Large intestine (tissue), 3 donors: Measurements from ENCODE around the gene HELZ2. TPM values are rescaled to one million over a fixed set of nuclear protein-coding genes. Genes with fewer than 3 reads are reported as not detected.
"Not testable (repeated sequence)": the region's sequence is repeated elsewhere in the genome, so short reads cannot be mapped to it uniquely, and the experiment has no call there.

Experiments used
- DNase-seq, 2 donors: peaks; one replicate each; pipeline versions ENCODE4 v3.0.0 to v3.0.0-alpha.2; 2013
- H3K27ac ChIP-seq: one replicate; pipeline ENCODE4 v1.5.1; 2013; ENCODE audit warnings: low read length
- H3K27me3 ChIP-seq: 2 replicates; pipeline ENCODE4 v1.6.1; 2013; ENCODE audit warnings: low read length; ENCODE audit not compliant: control insufficient read depth, insufficient read depth
- H3K36me3 ChIP-seq: 2 replicates; pipeline ENCODE4 v1.6.1; 2013; ENCODE audit warnings: low read length; ENCODE audit not compliant: control insufficient read depth, insufficient read depth
- H3K4me1 ChIP-seq: one replicate; pipeline ENCODE4 v1.6.1; 2013; ENCODE audit warnings: low read length; ENCODE audit not compliant: control insufficient read depth, insufficient read depth
- H3K4me3 ChIP-seq: one replicate; pipeline ENCODE4 v1.5.1; 2013; ENCODE audit warnings: low read length
- H3K9me3 ChIP-seq: one replicate; pipeline ENCODE4 v1.6.1; 2013; ENCODE audit warnings: mild to moderate bottlenecking, low read depth, low read length, moderate library complexity; ENCODE audit not compliant: control insufficient read depth
- WGBS: methylation state at CpG from one replicate; pipeline ENCODE4 v1.1.5; 2013; ENCODE audit warnings: low lambda C conversion rate; ENCODE audit not compliant: insufficient coverage; 5-methylcytosine and 5-hydroxymethylcytosine counted together
- polyA plus RNA-seq: library from polyadenylated mRNA; unstranded; fragments of 120-200 nt; gene quantifications from one replicate; pipeline ENCODE4 v1.2.1, GENCODE V29; 2013

The HELZ2 gene
- polyA plus RNA-seq, 1 donor, result 13.0 TPM

DNA sequence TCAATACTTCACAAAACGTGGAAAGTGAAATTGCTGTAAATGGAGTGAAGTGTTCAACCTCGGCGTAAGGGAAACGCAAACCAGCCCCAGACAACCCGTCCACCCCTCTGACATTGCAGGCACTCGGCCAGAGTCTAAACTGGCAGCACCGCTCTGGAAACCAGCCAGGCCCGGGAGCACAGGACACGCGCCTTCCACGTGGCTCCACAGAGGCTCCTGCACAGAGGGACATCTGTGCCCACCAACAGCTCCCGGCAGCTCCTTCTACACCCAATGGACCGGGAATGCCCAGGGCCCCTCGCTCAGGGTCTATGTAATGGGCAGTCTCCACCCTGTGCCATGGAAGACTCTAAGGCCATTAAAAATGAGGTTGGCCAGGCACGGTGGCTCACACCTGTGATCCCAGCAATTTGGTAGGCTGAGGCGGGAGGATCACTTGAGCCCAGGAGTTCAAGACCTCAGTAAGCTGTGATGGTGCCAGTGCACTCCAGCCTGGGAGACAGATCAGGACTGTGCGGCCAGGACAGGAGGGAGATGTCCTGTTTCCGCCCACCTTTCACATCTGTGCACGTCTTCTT is 3.4 kb upstream of the HELZ2 start:
- Histone ChIP-seq H3K36me3 (no peaks in the 10 kb centered on the region), H3K27me3 (peaks cover 21% of the 10 kb centered on the region), H3K27ac (no peak overlapping the region), H3K9me3 (no peaks in the 10 kb centered on the region), H3K4me1 (peaks cover 8% of the 10 kb centered on the region), H3K4me3 (no peak overlapping the region)
- WGBS, result 96% methylated on average over 4 of the region's 19 CpGs
- no peak for DNase-seq

DNA sequence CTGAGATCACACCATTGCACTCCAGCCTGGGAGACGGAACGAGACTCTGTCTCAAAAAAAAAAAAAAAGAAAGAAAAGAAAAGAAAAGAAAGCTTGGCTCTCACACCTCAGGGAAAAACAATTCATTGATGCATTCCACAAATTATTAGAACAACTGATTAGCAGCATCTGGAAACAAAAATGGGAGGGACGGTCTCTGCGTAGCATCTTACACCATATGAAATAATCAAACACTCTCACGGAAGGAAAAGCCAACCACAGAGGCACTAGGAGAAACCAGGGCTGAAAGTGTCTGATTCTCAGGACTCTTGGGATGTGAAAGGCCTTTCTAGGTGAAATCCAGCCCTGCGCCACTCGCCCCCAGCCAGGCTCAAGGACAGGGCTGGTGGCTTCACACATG is 2.3 kb upstream of the HELZ2 start:
- no peak overlapping the region for H3K27ac ChIP-seq
- H3K36me3 ChIP-seq, result peaks cover 4% of the 10 kb centered on the region
- no CpG with 5 or more reads among the region's 7 CpGs for WGBS
- DNase-seq, result no peak
- H3K27me3 ChIP-seq, result peaks cover 19% of the 10 kb centered on the region
- peaks cover 8% of the 10 kb centered on the region for H3K4me1 ChIP-seq
- no peak overlapping the region for H3K4me3 ChIP-seq
- no peaks in the 10 kb centered on the region for H3K9me3 ChIP-seq

DNA sequence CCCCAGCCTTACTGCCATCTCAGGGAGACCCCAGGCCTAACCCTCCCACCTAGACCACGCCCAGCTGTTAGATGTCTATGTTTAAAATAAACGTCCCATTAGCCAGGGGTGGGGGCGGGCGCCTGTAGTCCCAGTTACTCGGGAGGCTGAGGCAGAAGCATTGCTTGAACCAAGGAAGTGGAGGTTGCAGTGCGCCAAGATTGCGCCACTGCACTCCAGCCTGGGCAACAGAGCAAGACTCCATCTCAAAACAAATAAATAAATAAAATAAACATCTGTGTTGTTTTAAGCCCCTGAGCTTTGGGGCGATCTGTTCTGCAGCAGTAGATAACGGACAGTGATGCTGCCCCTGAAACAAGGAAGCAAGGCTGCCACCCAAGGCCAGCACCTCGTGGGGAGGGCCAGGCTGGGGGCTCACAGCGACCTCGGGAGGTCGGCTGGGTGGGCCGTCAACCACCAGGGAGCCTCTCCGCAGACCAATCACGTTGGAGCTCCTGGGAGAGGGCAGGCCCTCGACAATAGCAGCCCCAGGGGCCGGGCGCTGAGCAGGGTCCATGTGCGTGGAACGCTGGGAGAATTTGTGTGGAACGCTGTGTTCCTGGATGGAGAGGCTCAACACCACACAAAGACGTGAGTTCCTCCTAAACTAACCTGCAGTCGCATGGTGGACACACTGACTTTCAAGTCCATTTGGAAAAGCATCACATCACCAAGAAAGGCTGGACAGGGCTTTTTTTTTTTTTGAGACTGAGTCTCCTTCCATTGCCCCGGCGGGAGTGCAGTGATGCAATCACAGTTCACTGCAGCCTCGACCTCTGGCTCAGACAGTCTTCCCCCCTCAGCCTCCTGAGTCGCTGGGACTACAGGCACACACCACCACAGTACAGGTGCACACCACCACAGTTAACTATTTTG is 1.0 kb upstream of the HELZ2 start:
- DNase-seq, result no peak
- no peak overlapping the region for H3K27ac ChIP-seq
- peaks cover 4% of the 10 kb centered on the region for H3K36me3 ChIP-seq
- peaks cover 8% of the 10 kb centered on the region for H3K4me1 ChIP-seq
- no peaks in the 10 kb centered on the region for H3K9me3 ChIP-seq
- peaks cover 13% of the 10 kb centered on the region for H3K27me3 ChIP-seq
- WGBS, result no CpG with 5 or more reads among the region's 28 CpGs
- H3K4me3 ChIP-seq, result no peak overlapping the region

DNA sequence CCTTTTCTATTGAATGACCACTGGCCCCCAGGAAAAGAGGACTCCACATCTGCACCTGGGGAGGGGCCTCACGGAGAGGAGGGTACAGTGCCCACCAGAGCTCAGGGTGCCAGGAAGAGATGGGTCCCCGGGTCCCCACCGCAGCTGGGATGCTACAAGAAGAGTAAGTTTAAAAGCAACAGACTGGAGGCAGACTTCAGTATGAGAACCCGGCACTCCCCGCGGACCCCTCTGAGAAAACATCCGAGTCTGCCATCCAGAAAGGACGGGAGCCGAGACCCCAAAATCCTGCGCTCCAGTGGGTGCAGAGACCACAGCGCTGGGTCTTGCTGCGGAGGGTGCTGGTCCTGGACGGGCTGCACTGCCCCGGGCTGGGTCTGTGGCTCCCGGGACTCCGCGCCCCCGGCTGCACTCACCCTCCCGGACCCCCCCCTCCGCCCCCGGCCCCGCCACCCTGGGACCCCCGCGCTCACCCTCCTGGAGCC is 350 bp downstream of the HELZ2 start:
- H3K36me3 ChIP-seq, result peaks cover 4% of the 10 kb centered on the region
- H3K27ac ChIP-seq, result peak overlapping the region; percentile 12
- H3K4me3 ChIP-seq, result peak overlapping the region; percentile 79
- H3K9me3 ChIP-seq, result no peaks in the 10 kb centered on the region
- WGBS, result no CpG with 5 or more reads among the region's 24 CpGs
- DNase-seq, result peak in 1 of 2 donors; percentile 37
- peaks cover 7% of the 10 kb centered on the region for H3K27me3 ChIP-seq
- H3K4me1 ChIP-seq, result peaks cover 8% of the 10 kb centered on the region

DNA sequence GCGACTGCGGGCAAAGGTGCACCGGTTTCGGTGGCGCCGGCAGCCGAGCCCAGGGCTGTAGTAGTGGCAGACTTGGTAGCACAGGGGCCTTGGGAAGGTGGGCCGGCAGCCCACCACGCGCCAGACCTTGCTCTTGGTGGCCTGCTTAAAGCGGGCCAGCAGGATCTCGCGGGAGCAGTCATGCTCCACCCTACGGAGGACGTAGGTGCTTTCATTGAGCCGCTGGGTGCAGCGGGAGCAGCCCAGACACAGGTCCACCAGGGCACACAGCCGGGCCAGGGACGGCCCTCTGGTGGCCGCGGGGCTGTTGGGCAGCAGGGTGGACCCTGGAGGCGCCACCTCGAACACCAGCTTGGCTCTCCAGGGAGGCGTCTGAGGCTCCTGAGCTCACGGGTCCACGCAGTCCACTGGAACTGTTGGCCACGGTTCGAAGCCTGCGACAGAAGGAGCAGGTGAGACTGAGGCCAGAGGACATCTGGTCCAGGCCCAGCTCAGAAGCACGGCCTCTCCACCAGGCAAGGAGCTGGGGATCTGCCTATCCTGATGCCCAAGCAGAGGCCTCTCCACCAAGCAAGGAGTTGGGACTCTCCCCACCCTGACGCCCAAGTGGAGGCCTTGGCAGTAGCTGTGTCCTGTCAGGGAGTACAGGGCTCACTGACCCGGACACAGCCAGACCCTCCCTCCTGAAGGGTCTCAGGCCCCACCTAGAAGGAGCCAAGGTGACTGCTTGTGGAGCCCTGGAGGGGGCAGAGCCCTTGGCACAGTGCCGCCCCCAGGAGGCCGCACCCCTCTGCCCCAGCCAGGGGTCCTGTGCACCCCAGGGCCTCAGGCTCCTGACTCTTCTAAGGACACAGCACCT is 1.0 kb downstream of the HELZ2 start:
- peaks cover 3% of the 10 kb centered on the region for H3K27me3 ChIP-seq
- H3K4me3 ChIP-seq, result peak overlapping the region; percentile 79

DNA sequence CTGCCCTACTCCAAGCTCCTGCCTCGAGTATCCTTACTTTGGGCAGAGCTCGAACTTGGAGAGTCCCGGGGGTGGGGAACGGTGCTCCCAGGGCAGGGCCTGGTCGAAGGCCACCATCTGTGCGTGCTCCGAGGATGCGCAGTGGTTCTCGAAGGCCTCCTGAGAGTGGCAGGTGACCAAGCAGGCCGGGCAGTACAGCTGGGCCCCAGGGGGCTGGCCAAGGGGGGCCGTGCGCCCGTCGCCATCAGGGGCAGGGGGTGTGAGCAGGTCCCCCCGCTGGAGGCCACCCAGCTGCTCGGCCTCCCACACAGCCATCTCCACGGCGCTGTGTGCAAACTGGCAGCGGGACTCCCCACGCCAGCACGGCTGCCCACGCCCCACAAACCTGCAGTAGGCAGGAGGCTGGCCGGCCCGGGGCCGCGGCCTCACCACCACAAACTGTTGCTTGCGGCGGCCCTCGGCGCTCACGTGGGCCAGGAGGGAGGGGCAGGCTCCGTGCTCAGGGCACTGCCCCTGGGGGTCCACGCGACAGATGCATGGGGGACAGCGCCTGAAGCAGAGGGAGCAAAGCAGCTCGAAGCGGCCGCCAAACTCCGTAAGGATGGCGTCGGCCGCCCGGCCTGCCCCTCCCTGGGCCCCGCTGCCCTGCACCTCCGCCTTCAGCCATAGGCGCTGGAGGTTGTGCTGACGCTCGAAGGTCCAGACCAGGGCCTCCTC is 1.8 kb downstream of the HELZ2 start:
- Histone ChIP-seq H3K4me3 (no peak overlapping the region), H3K4me1 (peaks cover 8% of the 10 kb centered on the region), H3K27me3 (peaks cover 3% of the 10 kb centered on the region), H3K36me3 (peaks cover 4% of the 10 kb centered on the region), H3K27ac (no peak overlapping the region), H3K9me3 (no peaks in the 10 kb centered on the region)
- no CpG with 5 or more reads among the region's 48 CpGs for WGBS
- no peak for DNase-seq

More for the DNA sequence above, 1.0 kb downstream of the HELZ2 start:
- no peak overlapping the region for H3K27ac ChIP-seq
- DNase-seq, result no peak
- no CpG with 5 or more reads among the region's 34 CpGs for WGBS
- H3K9me3 ChIP-seq, result no peaks in the 10 kb centered on the region
- peaks cover 8% of the 10 kb centered on the region for H3K4me1 ChIP-seq
- H3K36me3 ChIP-seq, result peaks cover 4% of the 10 kb centered on the region

DNA sequence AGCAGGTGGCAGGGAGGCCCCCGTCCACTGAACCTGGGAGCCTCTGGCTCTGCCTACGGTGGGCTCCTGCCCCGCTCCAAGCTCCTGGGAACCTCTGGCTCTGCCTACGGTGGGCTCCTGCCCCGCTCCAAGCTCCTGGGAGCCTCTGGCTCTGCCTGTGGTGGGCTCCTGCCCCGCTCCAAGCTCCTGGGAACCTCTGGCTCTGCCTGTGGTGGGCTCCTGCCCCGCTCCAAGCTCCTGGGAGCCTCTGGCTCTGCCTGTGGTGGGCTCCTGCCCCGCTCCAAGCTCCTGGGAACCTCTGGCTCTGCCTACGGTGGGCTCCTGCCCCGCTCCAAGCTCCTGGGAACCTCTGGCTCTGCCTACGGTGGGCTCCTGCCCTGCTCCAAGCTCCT is 3.0 kb downstream of the HELZ2 start:
- not testable (repeated sequence) for H3K4me1 ChIP-seq, H3K36me3 ChIP-seq, H3K27me3 ChIP-seq, H3K27ac ChIP-seq, H3K9me3 ChIP-seq, DNase-seq, H3K4me3 ChIP-seq
- no CpG with 5 or more reads among the region's 11 CpGs for WGBS

DNA sequence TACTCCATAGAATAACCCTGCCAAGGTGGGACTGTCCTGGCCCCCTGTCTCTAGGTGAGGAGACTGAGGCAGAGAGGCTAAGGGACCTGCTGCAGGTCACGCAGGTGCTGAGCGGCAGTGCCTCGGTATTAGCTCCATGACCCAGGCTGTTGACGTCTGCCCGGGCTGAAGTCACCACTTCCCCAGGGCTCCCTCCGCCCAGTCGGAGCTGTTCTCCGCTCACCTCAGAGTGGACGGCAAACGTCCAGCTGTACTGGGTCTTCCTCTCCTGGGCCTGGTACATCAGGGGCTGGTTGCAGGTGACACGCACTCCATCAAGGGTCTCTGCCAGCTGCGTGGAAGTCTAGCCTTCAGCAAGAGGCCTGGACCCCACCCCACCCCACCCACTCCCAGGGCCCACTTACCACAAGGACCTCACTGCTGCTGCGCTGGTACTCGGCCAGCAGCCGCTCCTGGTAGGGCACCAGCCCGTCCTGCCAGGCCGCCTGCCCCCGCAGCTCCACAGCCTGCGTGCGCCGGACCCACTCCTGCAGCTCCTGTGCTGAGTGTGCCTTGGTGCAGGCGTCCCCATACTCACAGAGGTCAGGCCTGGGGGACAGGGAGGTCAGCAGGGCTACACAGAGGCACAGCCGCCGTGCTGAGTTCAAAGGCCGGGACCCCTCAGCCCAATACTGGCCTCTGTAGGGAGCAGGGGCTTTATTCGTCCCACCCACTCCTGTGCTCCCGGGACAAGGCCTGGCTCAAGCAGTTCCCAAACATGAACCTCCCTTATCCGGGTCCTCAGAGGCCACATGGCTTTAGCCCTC is 3.6 kb downstream of the HELZ2 start:
- no peak overlapping the region for H3K4me3 ChIP-seq
- no peaks in the 10 kb centered on the region for H3K27me3 ChIP-seq
- H3K36me3 ChIP-seq, result peaks cover 11% of the 10 kb centered on the region
- H3K4me1 ChIP-seq, result peaks cover 8% of the 10 kb centered on the region
- no peak for DNase-seq
- no peak overlapping the region for H3K27ac ChIP-seq
- H3K9me3 ChIP-seq, result peaks cover under 1% of the 10 kb centered on the region
- WGBS, result no CpG with 5 or more reads among the region's 28 CpGs
